Limb (tissue), 2 donors: ENCODE results near the gene DBNL.
"Not testable (repeated sequence)": the region's sequence is repeated elsewhere in the genome, so short reads cannot be mapped to it uniquely, and the experiment has no call there.

Experiments
- DNase-seq, 2 donors: peaks; one replicate each; pipeline ENCODE4 v3.0.0-alpha.2; 2016; ENCODE audit errors: extremely low spot score in 2 of 2

DBNL gene

DNA sequence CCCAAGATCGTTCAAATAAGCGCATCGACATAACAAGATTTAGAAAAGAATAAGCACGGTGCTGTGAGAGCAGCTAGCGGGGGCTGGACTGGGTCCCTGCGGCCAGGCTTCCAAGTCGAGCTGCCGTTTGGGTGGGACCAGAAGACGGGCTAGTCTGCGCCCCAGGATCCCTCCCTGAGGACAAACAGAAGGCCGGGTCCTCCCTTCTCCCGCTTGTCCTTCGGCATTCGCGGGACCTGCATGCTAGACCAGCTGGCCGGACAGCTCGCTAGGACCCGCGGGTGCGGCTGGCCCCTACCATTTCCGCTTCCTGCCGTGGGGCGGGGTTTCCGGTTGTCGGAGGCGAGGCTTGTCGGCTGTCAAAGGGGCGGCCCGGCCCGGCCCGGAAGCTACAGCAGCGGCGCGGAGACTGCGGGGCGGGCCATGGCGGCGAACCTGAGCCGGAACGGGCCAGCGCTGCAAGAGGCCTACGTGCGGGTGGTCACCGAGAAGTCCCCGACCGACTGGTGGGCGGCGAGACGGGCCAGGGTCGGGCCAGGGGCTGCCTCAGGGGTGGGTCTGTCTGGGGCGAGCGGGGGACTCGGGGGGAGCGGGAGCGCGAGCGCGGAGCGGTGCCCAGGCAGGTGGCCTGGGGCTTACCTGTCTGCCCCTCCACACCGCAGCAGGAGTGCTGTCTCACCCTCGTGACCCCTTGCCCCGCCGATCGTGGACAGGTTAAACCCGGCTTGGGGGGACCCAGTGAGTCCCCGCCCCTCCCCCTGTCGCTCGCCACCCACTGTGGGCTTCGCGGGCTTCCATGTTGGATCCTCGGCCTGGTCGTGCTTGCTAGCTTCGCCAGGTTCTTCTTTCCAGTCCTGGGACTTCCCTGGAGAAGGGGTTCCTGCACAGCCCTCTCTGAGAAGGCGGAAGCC lies at the start of gene DBNL:
Gene DBNL (plus strand): TSS at position 388 of the 911 bp plus-strand sequence. CDS start 36 bp downstream, at position 424.
- peak; percentile 85 to 94 for DNase-seq

- DNase-seq, result not testable (repeated sequence)
Measured at GRCh38 chr7:43997532-43997931, 47.0 kb upstream of the DBNL start, which contains the start of gene SPDYE1. SPDYE1 (plus strand) TSS chr7:43997897; CDS start chr7:43999950, 2,053 bp downstream.

GRCh38 chr7:44012081-44012480 lies 32.4 kb upstream of the DBNL start:
- not testable (repeated sequence) for DNase-seq

- not testable (repeated sequence) for DNase-seq
Measured at GRCh38 chr7:44015090-44015489, 29.4 kb upstream of the DBNL start.

DNA sequence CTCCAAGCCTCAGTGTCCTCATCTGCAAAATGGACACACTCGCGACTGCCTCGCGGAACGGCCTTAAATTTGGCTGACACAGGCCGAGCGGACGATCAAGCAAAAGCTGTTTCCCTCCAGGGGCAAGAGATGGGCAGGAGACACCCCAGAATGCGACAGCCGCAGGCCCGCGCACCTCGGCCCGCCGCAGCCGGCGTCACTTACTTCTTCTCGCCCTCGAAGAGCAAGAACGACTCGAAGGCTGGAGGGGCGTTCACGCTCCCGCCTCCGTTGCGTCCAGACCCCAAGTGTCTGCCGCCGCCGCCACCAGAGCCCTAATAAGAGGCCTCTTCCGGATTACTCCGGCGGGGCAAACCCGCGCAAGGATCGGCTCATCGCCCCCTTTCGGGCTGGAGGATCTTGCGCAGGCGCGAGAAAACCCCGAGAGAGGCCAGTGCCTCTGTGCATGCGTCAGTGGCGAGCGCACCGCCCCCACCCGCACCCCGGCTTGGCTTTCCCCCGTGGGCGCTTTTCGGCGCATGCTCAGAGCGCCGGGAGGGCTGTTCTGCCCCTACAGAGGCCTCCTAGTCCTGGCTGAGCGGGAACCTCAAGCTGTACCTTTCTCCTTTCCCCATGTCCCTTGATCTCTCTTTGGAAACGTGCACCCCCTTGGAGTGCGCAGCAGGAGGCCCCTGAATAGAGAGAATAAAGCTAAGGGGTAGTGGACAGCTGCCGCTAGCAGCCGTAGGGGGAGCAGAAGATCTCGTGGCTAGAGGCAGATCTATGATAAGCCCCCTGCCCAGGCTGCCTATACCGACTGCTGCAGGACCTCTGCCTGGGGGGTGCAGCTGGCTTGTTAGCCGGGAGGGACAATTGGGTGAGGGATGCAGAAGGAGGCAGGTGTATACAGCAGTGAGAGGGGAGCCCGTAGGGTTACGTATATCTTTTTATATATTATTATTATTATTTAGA lies 25.4 kb upstream of the DBNL start:
- DNase-seq, result peak; percentile 94 to 99

GRCh38 chr7:44019825-44020224 lies 24.7 kb upstream of the DBNL start:
- DNase-seq, result not testable (repeated sequence)

DNA sequence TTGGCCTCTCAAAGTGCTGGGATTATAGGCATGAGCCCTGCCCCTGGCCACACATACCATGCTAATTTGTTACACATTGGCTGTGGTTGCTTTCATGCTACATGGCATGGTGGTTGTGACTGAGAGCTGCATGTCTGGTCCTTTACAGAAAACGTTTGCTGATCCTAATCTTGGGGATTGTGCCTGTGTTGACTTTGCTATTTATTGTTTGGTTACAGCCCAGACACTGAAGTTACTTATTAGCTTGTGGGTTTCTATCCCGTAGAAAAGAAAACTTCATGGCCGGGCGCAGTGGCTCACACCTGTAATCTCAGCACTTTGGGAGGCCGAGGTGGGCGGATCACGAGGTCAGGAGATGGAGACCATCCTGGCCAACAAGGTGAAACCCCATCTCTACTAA lies 22.4 kb upstream of the DBNL start:
- DNase-seq, result not testable (repeated sequence)

DNA sequence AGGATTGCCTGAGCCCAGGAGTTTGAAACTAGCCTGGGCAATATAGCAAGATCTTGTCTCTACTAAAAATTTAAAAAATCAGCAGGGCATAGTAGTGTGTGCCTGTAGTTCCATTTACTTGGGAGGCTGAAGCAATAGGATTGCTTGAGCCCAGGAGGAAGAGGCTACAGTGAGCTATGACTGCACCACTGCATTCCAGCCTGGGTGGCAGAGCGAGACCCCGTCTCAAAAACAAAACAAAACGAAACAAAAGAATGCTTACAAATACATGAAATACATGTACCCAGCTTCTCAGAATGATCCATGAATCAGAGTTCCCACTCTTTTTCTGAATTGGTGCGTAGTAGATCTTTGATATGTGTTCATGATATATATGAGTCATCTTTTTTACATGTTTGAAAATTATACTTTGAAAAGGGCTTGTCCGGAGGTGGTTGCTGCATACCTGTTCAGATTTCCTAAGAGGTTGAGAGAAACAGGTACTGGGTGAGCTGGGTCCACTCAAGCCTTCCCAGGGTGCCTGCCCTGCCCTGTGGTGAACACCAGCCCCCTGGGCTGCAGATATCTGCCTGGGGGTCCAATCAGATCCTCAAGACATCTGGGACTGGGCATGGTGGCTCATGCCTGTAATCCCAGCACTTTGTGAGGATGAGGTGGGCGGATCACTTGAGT lies 21.6 kb upstream of the DBNL start:
- DNase-seq, result not testable (repeated sequence)

- DNase-seq, result not testable (repeated sequence)
Measured at GRCh38 chr7:44029433-44029832, 15.1 kb upstream of the DBNL start.

GRCh38 chr7:44030029-44030428 lies 14.5 kb upstream of the DBNL start:
- DNase-seq, result not testable (repeated sequence)

DNA sequence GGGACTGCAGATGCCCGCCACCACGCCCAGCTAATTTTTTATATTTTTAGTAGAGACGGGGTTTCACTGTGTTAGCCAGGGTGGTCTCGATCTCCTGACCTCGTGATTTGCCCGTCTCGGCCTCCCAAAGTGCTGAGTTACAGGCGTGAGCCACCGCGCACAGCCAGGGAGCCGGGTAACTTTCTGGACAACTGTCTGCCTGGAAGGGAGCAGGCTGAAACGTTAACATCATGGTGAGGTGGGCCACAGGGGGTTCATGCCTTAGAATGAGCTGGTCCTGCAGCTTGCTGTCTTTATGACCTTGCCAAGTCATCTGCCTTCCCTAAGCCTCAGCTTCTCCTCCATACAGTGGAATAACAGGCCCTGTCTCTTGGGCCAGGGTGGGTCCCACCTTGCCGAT lies 13.2 kb upstream of the DBNL start:
- DNase-seq, result not testable (repeated sequence)

- DNase-seq, result not testable (repeated sequence)
Measured at GRCh38 chr7:44032031-44032430, 12.5 kb upstream of the DBNL start.

DNA sequence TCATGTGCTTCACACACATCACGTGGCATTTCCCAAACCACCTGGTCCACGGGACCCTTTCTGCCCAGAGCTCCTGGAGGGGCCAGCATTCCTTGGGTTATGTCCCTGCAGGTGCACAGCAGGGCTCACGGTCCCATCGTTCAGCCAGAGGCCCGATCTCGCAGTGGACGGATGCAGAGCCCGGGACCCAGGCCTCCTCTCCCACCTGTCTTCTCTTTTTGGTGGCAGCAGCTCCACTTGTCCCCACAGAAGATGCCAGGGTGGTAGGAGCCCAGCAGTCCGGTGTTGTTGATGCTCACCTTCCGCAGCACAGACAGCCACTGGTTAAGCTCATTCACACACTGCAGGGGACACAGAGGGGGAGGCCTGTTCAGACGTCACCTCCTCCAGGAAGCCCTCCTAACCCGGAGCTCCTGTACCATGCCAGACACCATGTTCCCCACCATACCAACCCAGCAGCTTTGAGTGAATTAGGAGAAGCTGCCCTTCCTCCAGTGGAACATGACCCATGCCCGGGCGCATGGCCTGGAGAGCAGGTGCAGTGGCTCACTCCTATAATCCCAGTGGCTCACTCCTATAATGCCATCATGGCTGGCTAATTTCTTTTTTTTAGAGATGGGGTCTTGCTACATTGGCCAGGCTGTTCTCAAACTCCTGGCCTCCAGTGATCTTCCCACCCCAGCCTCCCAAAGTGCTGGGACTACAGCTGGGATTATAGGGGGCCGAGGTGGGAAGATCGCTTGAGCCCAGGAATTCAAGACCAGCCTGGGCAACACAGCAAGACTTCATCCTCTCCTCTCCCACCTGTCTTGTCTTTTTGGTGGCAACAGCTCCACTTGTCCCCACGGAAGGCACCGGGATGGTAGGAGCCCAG lies 10.3 kb upstream of the DBNL start:
- not testable (repeated sequence) for DNase-seq

- not testable (repeated sequence) for DNase-seq
Measured at GRCh38 chr7:44036364-44036763, 8.1 kb upstream of the DBNL start.

DNA sequence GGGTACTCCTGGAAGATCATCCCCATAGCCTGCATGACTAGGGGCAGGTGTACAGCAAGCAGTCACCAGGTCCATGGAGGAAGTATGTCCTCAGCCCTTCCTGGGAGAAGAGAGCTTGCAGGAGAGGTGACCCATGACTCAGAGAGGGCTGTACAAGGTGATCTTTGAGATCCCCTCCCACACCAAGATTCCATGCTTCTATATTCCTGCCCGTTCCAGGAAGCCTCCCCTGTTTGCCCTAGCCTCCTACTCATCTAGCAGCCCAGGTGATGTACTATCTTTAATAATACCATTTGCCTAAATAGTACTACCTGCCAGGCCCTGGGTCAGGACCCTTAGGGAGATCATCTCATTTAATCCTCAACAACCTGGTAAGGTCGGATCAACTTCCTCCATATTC lies 6.6 kb upstream of the DBNL start:
- DNase-seq, result not testable (repeated sequence)

DNA sequence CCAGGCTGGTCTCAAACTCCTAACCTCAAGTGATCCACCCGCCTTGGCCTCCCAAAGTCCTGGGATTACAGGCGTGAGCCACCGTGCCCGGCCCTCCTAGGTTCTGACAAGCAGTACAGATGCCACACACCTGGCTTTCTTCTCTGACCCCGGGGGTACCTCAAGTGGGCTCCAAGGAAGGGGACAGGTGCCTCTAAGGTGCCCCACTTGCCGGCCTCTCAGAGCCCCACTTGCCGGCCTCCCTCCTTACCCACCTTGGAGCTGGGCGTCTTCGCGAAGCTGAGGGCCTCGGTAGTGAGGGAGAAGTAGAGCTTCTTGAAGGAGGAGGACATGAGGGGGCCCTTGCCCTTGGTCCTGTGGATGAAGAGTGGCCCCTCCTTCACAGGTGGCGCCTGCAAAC lies 5.9 kb upstream of the DBNL start:
- DNase-seq, result not testable (repeated sequence)

GRCh38 chr7:44038961-44039558 lies 5.4 kb upstream of the DBNL start:
- peak; percentile 40 to 80 for DNase-seq

DNA sequence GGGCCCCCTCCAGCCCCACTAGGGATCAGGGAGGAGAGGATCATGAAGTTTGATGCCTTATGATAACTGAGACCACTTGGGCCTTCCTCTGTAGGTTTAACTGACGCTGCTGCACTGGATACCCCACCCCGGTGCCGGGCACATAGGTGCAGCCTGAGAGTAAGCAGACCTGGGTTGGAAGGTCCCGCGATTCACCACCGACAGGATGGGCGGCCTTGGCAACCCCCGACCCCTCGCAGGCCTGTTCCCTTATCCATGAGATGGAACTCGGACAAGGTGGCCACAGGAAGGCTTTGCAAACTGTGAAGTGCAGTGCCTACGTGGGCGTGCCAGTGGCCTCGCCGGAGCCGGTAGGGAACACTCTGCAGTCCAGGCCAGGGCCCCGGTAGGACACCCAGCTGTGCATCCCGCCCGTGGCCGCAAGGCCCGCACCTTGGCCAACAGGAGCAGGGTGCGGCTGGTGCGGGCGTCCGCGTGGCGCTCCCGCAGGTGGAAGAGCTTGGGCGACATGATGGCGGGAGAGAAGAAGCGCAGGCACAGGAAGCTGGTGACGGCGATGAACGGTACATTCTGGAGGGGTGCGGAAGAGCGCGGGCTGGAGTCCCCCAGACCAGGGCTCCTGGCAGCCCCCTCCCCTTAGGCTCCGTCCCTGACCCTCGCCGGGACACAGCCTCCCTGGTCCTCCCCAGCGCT lies 4.6 kb upstream of the DBNL start:
- DNase-seq, result not testable (repeated sequence)

- DNase-seq, result peak in 1 of 2 donors; percentile 37
Measured at GRCh38 chr7:44040493-44040891, 4.0 kb upstream of the DBNL start.
